HepG2 (cell line): ENCODE data around the gene NOTCH3. TPM values are rescaled to one million over a fixed set of nuclear protein-coding genes. Genes with fewer than 3 reads are reported as not detected.

Experiments
- BHLHE40 ChIP-seq: IDR thresholded peaks from 2 replicates; pipeline ENCODE4 v1.6.1; 2011; ENCODE audit warnings: low read length, improper control_type of control experiment
- CBX5 ChIP-seq: sonication (generic); formaldehyde crosslinking; IDR thresholded peaks from 2 replicates; pipeline ENCODE4 v1.4.0; 2020; ENCODE audit warnings: missing genetic modification reagents, borderline replicate concordance
- GLMP ChIP-seq: sonication (generic); formaldehyde crosslinking; IDR thresholded peaks from 2 replicates; pipeline ENCODE4 v1.9.0; 2021; ENCODE audit warnings: missing genetic modification reagents, mild to moderate bottlenecking, borderline replicate concordance
- KLF12 ChIP-seq: sonication (generic); formaldehyde crosslinking; IDR thresholded peaks from 2 replicates; pipeline ENCODE4 v1.4.0; 2020; ENCODE audit warnings: missing genetic modification reagents, borderline replicate concordance
- NKX3-1 ChIP-seq: sonication (generic); formaldehyde crosslinking; IDR thresholded peaks from 2 replicates; pipeline ENCODE4 v1.5.0; 2020; ENCODE audit warnings: missing genetic modification reagents
- NPAS2 ChIP-seq: sonication (generic); formaldehyde crosslinking; IDR thresholded peaks from 2 replicates; pipeline ENCODE4 v1.8.0; 2022; ENCODE audit warnings: mild to moderate bottlenecking, missing genetic modification reagents, borderline replicate concordance
- SP5 ChIP-seq: IDR thresholded peaks from 2 replicates; pipeline ENCODE4 v1.6.1; 2016; ENCODE audit warnings: low read depth, borderline replicate concordance
- SSRP1 ChIP-seq: IDR thresholded peaks from 2 replicates; pipeline ENCODE4 v1.6.1; 2016; ENCODE audit warnings: control low read depth
- ZFY ChIP-seq: sonication (generic); formaldehyde crosslinking; IDR thresholded peaks from 2 replicates; pipeline ENCODE4 v1.4.0; 2020; ENCODE audit warnings: missing genetic modification reagents
- ZNF143 ChIP-seq: sonication (generic); formaldehyde crosslinking; IDR thresholded peaks from 2 replicates; pipeline ENCODE4 v1.4.0; 2020; ENCODE audit warnings: missing genetic modification reagents
- ZNF232 ChIP-seq: sonication (generic); formaldehyde crosslinking; IDR thresholded peaks from 2 replicates; pipeline ENCODE4 v1.4.0; 2020; ENCODE audit warnings: missing genetic modification reagents, borderline replicate concordance
- ZNF234 ChIP-seq: sonication (generic); formaldehyde crosslinking; conservative IDR thresholded peaks from 2 replicates; pipeline ENCODE4 v1.5.1; 2020; ENCODE audit warnings: mild to moderate bottlenecking, missing genetic modification reagents
- ZNF253 ChIP-seq: sonication (generic); formaldehyde crosslinking; IDR thresholded peaks from 2 replicates; pipeline ENCODE4 v1.8.0; 2022; ENCODE audit warnings: mild to moderate bottlenecking, missing genetic modification reagents, borderline replicate concordance
- ZNF335 ChIP-seq: sonication (generic); formaldehyde crosslinking; IDR thresholded peaks from 2 replicates; pipeline ENCODE4 v1.4.0; 2020; ENCODE audit warnings: missing genetic modification reagents
- ZNF430 ChIP-seq: sonication (generic); formaldehyde crosslinking; IDR thresholded peaks from 2 replicates; pipeline ENCODE4 v1.9.0; 2021; ENCODE audit warnings: mild to moderate bottlenecking, missing genetic modification reagents
- ZNF451 ChIP-seq: sonication (generic); formaldehyde crosslinking; IDR thresholded peaks from 2 replicates; pipeline ENCODE4 v1.5.0; 2020; ENCODE audit warnings: mild to moderate bottlenecking, missing genetic modification reagents
- ZNF557 ChIP-seq: sonication (generic); formaldehyde crosslinking; IDR thresholded peaks from 2 replicates; pipeline ENCODE4 v1.4.0; 2020; ENCODE audit warnings: missing genetic modification reagents
- ZZZ3 ChIP-seq: sonication (generic); formaldehyde crosslinking; IDR thresholded peaks from 2 replicates; pipeline ENCODE4 v1.4.0; 2020; ENCODE audit warnings: missing genetic modification reagents, mild to moderate bottlenecking, borderline replicate concordance
- polyA plus RNA-seq, 8 experiments: library from polyadenylated mRNA; depleted of rRNA in 3 of 8; stranded (reverse) in 7 of 8; unstranded in 1 of 8; fragments of >200 nt; fragmentation: Illumina TruSeq in 4 of 8; extraction: Trizol in 4 of 8; gene quantifications; 2 replicates each; pipeline versions ENCODE4 v1.2.1 to v1.2.3, GENCODE V29; 2011 to 2016; ENCODE audit warnings: low read depth in 4 of 8, missing spikeins in 1 of 8, mixed read lengths in 1 of 8; ENCODE audit not compliant: insufficient read depth in 1 of 8
- total RNA-seq, 5 experiments: library from RNA; depleted of rRNA; stranded (reverse); fragments of >200 nt; fragmentation: Illumina TruSeq; extraction: Trizol; gene quantifications; 2 replicates each; pipeline ENCODE4 v1.2.3, GENCODE V29; 2016; ENCODE audit warnings: low read depth in 1 of 5
- TF ChIP-seq, protein P1 (sequence below), 2 experiments: sonication (generic) in 1 of 2; formaldehyde crosslinking in 1 of 2; IDR thresholded peaks; 2 replicates each; pipeline versions ENCODE4 v1.4.0 to v1.6.1; 2016 to 2020; ENCODE audit warnings: borderline replicate concordance in 1 of 2, low read depth in 1 of 2, mild to moderate bottlenecking in 1 of 2, missing genetic modification reagents in 1 of 2
- TF ChIP-seq, protein P2 (sequence below): sonication (generic); formaldehyde crosslinking; IDR thresholded peaks from 2 replicates; pipeline ENCODE4 v1.5.1; 2020; ENCODE audit warnings: missing genetic modification reagents, mild to moderate bottlenecking, borderline replicate concordance

The NOTCH3 gene
- total and polyA plus RNA-seq, 2 of the 13 experiments (the other 11 are each of a cell fraction or from before 2014, with no cell fraction given): 0.09 to 0.28 TPM

- TF ChIP-seq, protein P1, sequence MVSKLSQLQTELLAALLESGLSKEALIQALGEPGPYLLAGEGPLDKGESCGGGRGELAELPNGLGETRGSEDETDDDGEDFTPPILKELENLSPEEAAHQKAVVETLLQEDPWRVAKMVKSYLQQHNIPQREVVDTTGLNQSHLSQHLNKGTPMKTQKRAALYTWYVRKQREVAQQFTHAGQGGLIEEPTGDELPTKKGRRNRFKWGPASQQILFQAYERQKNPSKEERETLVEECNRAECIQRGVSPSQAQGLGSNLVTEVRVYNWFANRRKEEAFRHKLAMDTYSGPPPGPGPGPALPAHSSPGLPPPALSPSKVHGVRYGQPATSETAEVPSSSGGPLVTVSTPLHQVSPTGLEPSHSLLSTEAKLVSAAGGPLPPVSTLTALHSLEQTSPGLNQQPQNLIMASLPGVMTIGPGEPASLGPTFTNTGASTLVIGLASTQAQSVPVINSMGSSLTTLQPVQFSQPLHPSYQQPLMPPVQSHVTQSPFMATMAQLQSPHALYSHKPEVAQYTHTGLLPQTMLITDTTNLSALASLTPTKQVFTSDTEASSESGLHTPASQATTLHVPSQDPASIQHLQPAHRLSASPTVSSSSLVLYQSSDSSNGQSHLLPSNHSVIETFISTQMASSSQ (IDR thresholded peaks at IDR 0.05; ENCODE audit: low read depth): no peak
- TF ChIP-seq, protein P1 (CRISPR knock-in tag; IDR thresholded peaks at IDR 0.05; ENCODE audit: borderline replicate concordance): no peak
- no peak for TF ChIP-seq BHLHE40
- no peak for TF ChIP-seq NKX3-1 (CRISPR knock-in tag)
- no peak for TF ChIP-seq ZNF232 (CRISPR knock-in tag)
- peak; percentile 76; the same call in 1 of the 2 replicates for TF ChIP-seq ZNF451 (CRISPR knock-in tag)
- TF ChIP-seq ZNF253 (CRISPR knock-in tag): no peak
- TF ChIP-seq ZNF234 (CRISPR knock-in tag): no peak
- no peak for TF ChIP-seq SSRP1 (CRISPR knock-in tag)
- no peak for TF ChIP-seq ZZZ3 (CRISPR knock-in tag)
- TF ChIP-seq SP5 (CRISPR knock-in tag): 0 out of 2 replicates have a peak, but pooled peaks have one; percentile 40
- no peak for TF ChIP-seq ZNF143
- TF ChIP-seq ZNF557 (CRISPR knock-in tag): no peak
- TF ChIP-seq NPAS2 (CRISPR knock-in tag): no peak
- no peak for TF ChIP-seq CBX5 (CRISPR knock-in tag)
- no peak for TF ChIP-seq ZNF430 (CRISPR knock-in tag)
- no peak for TF ChIP-seq GLMP
- peak; percentile 59; the same call in 1 of the 2 replicates for TF ChIP-seq ZFY (CRISPR knock-in tag)
- TF ChIP-seq, protein P2, sequence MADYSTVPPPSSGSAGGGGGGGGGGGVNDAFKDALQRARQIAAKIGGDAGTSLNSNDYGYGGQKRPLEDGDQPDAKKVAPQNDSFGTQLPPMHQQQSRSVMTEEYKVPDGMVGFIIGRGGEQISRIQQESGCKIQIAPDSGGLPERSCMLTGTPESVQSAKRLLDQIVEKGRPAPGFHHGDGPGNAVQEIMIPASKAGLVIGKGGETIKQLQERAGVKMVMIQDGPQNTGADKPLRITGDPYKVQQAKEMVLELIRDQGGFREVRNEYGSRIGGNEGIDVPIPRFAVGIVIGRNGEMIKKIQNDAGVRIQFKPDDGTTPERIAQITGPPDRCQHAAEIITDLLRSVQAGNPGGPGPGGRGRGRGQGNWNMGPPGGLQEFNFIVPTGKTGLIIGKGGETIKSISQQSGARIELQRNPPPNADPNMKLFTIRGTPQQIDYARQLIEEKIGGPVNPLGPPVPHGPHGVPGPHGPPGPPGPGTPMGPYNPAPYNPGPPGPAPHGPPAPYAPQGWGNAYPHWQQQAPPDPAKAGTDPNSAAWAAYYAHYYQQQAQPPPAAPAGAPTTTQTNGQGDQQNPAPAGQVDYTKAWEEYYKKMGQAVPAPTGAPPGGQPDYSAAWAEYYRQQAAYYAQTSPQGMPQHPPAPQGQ: no peak
- TF ChIP-seq ZNF335 (CRISPR knock-in tag): no peak
- TF ChIP-seq KLF12 (CRISPR knock-in tag): no peak
Observed at GRCh38 chr19:15180451-15181390, 20.1 kb downstream of the NOTCH3 start (continued).
